ENCODE results near the gene TNFRSF12A. TPM values are rescaled to one million over a fixed set of nuclear protein-coding genes. Genes with fewer than 3 reads are reported as not detected.

The TNFRSF12A gene
- total and polyA plus RNA-seq, 9 of the 15 experiments (the other 6 are each of a cell fraction or from before 2014, with no cell fraction given) = 0.41 to 61.8 (median 26.5) TPM

DNA sequence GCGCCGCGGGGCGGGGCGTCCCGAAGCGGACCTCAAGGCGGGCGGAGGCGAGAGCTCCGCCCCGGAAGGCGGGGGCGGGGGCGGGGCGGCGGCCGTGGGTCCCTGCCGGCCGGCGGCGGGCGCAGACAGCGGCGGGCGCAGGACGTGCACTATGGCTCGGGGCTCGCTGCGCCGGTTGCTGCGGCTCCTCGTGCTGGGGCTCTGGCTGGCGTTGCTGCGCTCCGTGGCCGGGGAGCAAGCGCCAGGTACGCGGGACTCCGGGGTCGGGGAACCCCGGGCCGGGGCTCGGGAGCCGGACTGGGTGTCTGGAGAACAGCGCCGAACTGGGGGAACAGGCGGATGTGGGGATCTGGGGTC, at the start of gene TNFRSF12A (continued):
- TF ChIP-seq MAZ (CRISPR knock-in tag; conservative IDR thresholded peaks at IDR 0.05 in 1 of 2, IDR thresholded peaks at IDR 0.05 in 1 of 2) (peak in 1 of 2 experiments; percentile 19; a peak in 1 of 4 replicates), TAF15 (IDR thresholded peaks at IDR 0.05; ENCODE audit: low read depth, low read length) (no peak), ZNF764 (CRISPR knock-in tag; IDR thresholded peaks at IDR 0.05; ENCODE audit: low read depth) (no peak), MEF2A (IDR thresholded peaks at IDR 0.05; ENCODE audit: control insufficient read depth, low read depth, low read length) (no peak), PATZ1 (CRISPR knock-in tag; IDR thresholded peaks at IDR 0.05; ENCODE audit: borderline replicate concordance) (no peak), LARP7 (IDR thresholded peaks at IDR 0.05) (no peak), KAT2B (IDR thresholded peaks at IDR 0.05; ENCODE audit: low read depth, low read length) (no peak), BRCA1 (IDR thresholded peaks at IDR 0.05) (no peak), BRCA1 (CRISPR knock-in tag; IDR thresholded peaks at IDR 0.05) (no peak), ZNF589 (CRISPR knock-in tag; IDR thresholded peaks at IDR 0.05; ENCODE audit: low read depth) (no peak), NR2C2 (CRISPR knock-in tag; IDR thresholded peaks at IDR 0.05) (0 out of 2 replicates have a peak, but pooled peaks have one; percentile 41), NR2C2 (tag; IDR thresholded peaks at IDR 0.05) (no peak), ZNF696 (CRISPR knock-in tag; conservative IDR thresholded peaks at IDR 0.05) (no peak), NFIC (IDR thresholded peaks at IDR 0.05) (no peak), GABPB1 (CRISPR knock-in tag; IDR thresholded peaks at IDR 0.05) (peak; percentile 51; the same call in 1 of the 2 replicates), BRD4 (IDR thresholded peaks at IDR 0.05) (no peak), CXXC5 (CRISPR knock-in tag; IDR thresholded peaks at IDR 0.05) (peak; percentile 78)
- TF ChIP-seq, protein P1, sequence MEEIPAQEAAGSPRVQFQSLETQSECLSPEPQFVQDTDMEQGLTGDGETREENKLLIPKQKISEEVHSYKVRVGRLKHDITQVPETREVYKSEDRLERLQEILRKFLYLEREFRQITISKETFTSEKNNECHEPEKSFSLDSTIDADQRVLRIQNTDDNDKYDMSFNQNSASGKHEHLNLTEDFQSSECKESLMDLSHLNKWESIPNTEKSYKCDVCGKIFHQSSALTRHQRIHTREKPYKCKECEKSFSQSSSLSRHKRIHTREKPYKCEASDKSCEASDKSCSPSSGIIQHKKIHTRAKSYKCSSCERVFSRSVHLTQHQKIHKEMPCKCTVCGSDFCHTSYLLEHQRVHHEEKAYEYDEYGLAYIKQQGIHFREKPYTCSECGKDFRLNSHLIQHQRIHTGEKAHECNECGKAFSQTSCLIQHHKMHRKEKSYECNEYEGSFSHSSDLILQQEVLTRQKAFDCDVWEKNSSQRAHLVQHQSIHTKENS (CRISPR knock-in tag; IDR thresholded peaks at IDR 0.05) = no peak
- TF ChIP-seq, protein P2, sequence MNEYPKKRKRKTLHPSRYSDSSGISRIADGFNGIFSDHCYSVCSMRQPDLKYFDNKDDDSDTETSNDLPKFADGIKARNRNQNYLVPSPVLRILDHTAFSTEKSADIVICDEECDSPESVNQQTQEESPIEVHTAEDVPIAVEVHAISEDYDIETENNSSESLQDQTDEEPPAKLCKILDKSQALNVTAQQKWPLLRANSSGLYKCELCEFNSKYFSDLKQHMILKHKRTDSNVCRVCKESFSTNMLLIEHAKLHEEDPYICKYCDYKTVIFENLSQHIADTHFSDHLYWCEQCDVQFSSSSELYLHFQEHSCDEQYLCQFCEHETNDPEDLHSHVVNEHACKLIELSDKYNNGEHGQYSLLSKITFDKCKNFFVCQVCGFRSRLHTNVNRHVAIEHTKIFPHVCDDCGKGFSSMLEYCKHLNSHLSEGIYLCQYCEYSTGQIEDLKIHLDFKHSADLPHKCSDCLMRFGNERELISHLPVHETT (CRISPR knock-in tag; conservative IDR thresholded peaks at IDR 0.05 in 1 of 2, IDR thresholded peaks at IDR 0.05 in 1 of 2) = no peak; a peak in 1 of 4 replicates
- TF ChIP-seq, protein P3, sequence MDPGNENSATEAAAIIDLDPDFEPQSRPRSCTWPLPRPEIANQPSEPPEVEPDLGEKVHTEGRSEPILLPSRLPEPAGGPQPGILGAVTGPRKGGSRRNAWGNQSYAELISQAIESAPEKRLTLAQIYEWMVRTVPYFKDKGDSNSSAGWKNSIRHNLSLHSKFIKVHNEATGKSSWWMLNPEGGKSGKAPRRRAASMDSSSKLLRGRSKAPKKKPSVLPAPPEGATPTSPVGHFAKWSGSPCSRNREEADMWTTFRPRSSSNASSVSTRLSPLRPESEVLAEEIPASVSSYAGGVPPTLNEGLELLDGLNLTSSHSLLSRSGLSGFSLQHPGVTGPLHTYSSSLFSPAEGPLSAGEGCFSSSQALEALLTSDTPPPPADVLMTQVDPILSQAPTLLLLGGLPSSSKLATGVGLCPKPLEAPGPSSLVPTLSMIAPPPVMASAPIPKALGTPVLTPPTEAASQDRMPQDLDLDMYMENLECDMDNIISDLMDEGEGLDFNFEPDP (CRISPR knock-in tag; IDR thresholded peaks at IDR 0.05) = no peak

Measured in K562 (cell line).